HepG2 (cell line): Measurements from ENCODE around the gene ERFL. TPM values are rescaled to one million over a fixed set of nuclear protein-coding genes. Genes with fewer than 3 reads are reported as not detected.

ENCODE experiments used
- AFF4 ChIP-seq: sonication (generic); formaldehyde crosslinking; IDR thresholded peaks from 2 replicates; pipeline ENCODE4 v1.4.0; 2020; ENCODE audit warnings: missing genetic modification reagents
- AGO2 ChIP-seq: fragments of 200-400 bp; formaldehyde crosslinking; optimal IDR thresholded peaks from 2 replicates; pipeline ENCODE3; 2017; ENCODE audit warnings: mild to moderate bottlenecking, low read depth, low read length, moderate library complexity
- GMEB1 ChIP-seq: sonication (generic); formaldehyde crosslinking; IDR thresholded peaks from 2 replicates; pipeline ENCODE4 v1.5.1; 2020; ENCODE audit warnings: missing genetic modification reagents, mild to moderate bottlenecking, borderline replicate concordance
- ONECUT2 ChIP-seq: sonication (generic); formaldehyde crosslinking; IDR thresholded peaks from 2 replicates; pipeline ENCODE4 v1.4.0; 2020; ENCODE audit warnings: missing genetic modification reagents
- SIN3B ChIP-seq: fragments of 150-350 bp; IDR thresholded peaks from 2 replicates; pipeline ENCODE4 v1.6.1; 2014; ENCODE audit warnings: low read length
- SMAD3 ChIP-seq: sonication (generic); formaldehyde crosslinking; IDR thresholded peaks from 2 replicates; pipeline ENCODE4 v1.4.0; 2020; ENCODE audit warnings: missing genetic modification reagents
- TBX3 ChIP-seq: fragments of 450-650 bp; IDR thresholded peaks from 2 replicates; pipeline ENCODE4 v1.6.1; 2017; ENCODE audit warnings: antibody characterized with exemption, mild to moderate bottlenecking, inconsistent platforms, borderline replicate concordance
- ZNF101 ChIP-seq: sonication (generic); formaldehyde crosslinking; IDR thresholded peaks from 2 replicates; pipeline ENCODE4 v1.4.0; 2020; ENCODE audit warnings: mild to moderate bottlenecking, low read depth, missing genetic modification reagents, borderline replicate concordance
- ZNF251 ChIP-seq: sonication (generic); formaldehyde crosslinking; IDR thresholded peaks from 2 replicates; pipeline ENCODE4 v1.9.0; 2021; ENCODE audit warnings: mild to moderate bottlenecking, missing genetic modification reagents
- ZNF326 ChIP-seq: sonication (generic); formaldehyde crosslinking; IDR thresholded peaks from 2 replicates; pipeline ENCODE4 v1.4.0; 2020; ENCODE audit warnings: missing genetic modification reagents, borderline replicate concordance
- ZNF710 ChIP-seq: sonication (generic); formaldehyde crosslinking; IDR thresholded peaks from 2 replicates; pipeline ENCODE4 v1.5.0; 2020; ENCODE audit warnings: mild to moderate bottlenecking, missing genetic modification reagents, borderline replicate concordance
- ZNF777 ChIP-seq: sonication (generic); formaldehyde crosslinking; IDR thresholded peaks from 2 replicates; pipeline ENCODE4 v1.4.0; 2020; ENCODE audit warnings: missing genetic modification reagents
- ZNF878 ChIP-seq: sonication (generic); formaldehyde crosslinking; IDR thresholded peaks from 2 replicates; pipeline ENCODE4 v1.8.1; 2023; ENCODE audit warnings: mild to moderate bottlenecking, missing genetic modification reagents, moderate library complexity
- ZSCAN5A ChIP-seq: sonication (generic); formaldehyde crosslinking; IDR thresholded peaks from 2 replicates; pipeline ENCODE4 v1.8.0; 2022; ENCODE audit warnings: mild to moderate bottlenecking, missing genetic modification reagents, borderline replicate concordance
- ZXDC ChIP-seq: sonication (generic); formaldehyde crosslinking; IDR thresholded peaks from 2 replicates; pipeline ENCODE4 v1.5.0; 2020; ENCODE audit warnings: mild to moderate bottlenecking, missing genetic modification reagents
- polyA plus RNA-seq, 8 experiments: library from polyadenylated mRNA; depleted of rRNA in 3 of 8; stranded (reverse) in 7 of 8; unstranded in 1 of 8; fragments of >200 nt; fragmentation: Illumina TruSeq in 4 of 8; extraction: Trizol in 4 of 8; gene quantifications; 2 replicates each; pipeline versions ENCODE4 v1.2.1 to v1.2.3, GENCODE V29; 2011 to 2016; ENCODE audit warnings: low read depth in 4 of 8, missing spikeins in 1 of 8, mixed read lengths in 1 of 8; ENCODE audit not compliant: insufficient read depth in 1 of 8
- total RNA-seq, 5 experiments: library from RNA; depleted of rRNA; stranded (reverse); fragments of >200 nt; fragmentation: Illumina TruSeq; extraction: Trizol; gene quantifications; 2 replicates each; pipeline ENCODE4 v1.2.3, GENCODE V29; 2016; ENCODE audit warnings: low read depth in 1 of 5

ERFL gene
- total and polyA plus RNA-seq, 2 of the 13 experiments (the other 11 are each of a cell fraction or from before 2014, with no cell fraction given): not detected

- TF ChIP-seq ZSCAN5A (CRISPR knock-in tag): no peak
- no peak for TF ChIP-seq ZNF878
- TF ChIP-seq AGO2: peak; percentile 53
- TF ChIP-seq ONECUT2 (CRISPR knock-in tag): no peak
- no peak for TF ChIP-seq ZNF710 (CRISPR knock-in tag)
- TF ChIP-seq GMEB1 (CRISPR knock-in tag): no peak
- no peak for TF ChIP-seq SIN3B
- TF ChIP-seq ZXDC (CRISPR knock-in tag): no peak
- TF ChIP-seq AFF4 (CRISPR knock-in tag): no peak
- no peak for TF ChIP-seq ZNF101 (CRISPR knock-in tag)
- no peak for TF ChIP-seq ZNF326 (CRISPR knock-in tag)
- no peak for TF ChIP-seq TBX3
- TF ChIP-seq SMAD3 (CRISPR knock-in tag): no peak
- TF ChIP-seq ZNF777 (CRISPR knock-in tag): peak; percentile 92
- no peak for TF ChIP-seq ZNF251 (CRISPR knock-in tag)
These were observed 30.3 kb upstream of the ERFL start (continued) for GRCh38 chr19:41958367-41959055.
